Psoas muscle (tissue), 8 donors: ENCODE results near the gene PRRX2. TPM values are rescaled to one million over a fixed set of nuclear protein-coding genes. Genes with fewer than 3 reads are reported as not detected.
"Not testable (repeated sequence)": the region's sequence is repeated elsewhere in the genome, so short reads cannot be mapped to it uniquely, and the experiment has no call there.

Source experiments
- ATAC-seq, 4 donors: fragments of 200-7000 bp; cut with Tn5 transposase; one replicate each; pipeline ENCODE4 v1.9.1; 2020; ENCODE audit warnings: moderate library complexity in 3 of 4, mild to moderate bottlenecking in 2 of 4
- DNase-seq, 2 donors: peaks; one replicate each; pipeline ENCODE4 v3.0.0-alpha.2; 2020
- H3K27ac ChIP-seq: fragments of 200-600 bp; one replicate; pipeline ENCODE4 v1.8.0; 2022
- H3K27me3 ChIP-seq, 3 donors: fragments of 200-600 bp in 1 of 3; one replicate each; pipeline versions ENCODE4 v1.6.1 to v1.8.0; 2013 to 2022; ENCODE audit warnings: low read length in 2 of 3, mild to moderate bottlenecking in 2 of 3, moderate library complexity in 1 of 3; ENCODE audit not compliant: insufficient read depth in 3 of 3
- H3K36me3 ChIP-seq, 2 donors: fragments of 200-600 bp in 1 of 2; one replicate each; pipeline versions ENCODE4 v1.6.1 to v1.8.0; 2013 to 2022; ENCODE audit warnings: low read depth in 1 of 2, mild to moderate bottlenecking in 1 of 2, moderate library complexity in 1 of 2; ENCODE audit not compliant: insufficient read depth in 1 of 2
- H3K4me1 ChIP-seq: fragments of 200-600 bp; one replicate; pipeline ENCODE4 v1.8.0; 2022
- H3K4me3 ChIP-seq: fragments of 200-600 bp; one replicate; pipeline ENCODE4 v1.8.0; 2022; ENCODE audit warnings: mild to moderate bottlenecking
- H3K9me3 ChIP-seq: fragments of 200-600 bp; one replicate; pipeline ENCODE4 v1.8.0; 2022
- WGBS, 3 donors: extraction: QIAGEN DNeasy Blood & Tissue Kit; methylation state at CpG; one replicate each; pipeline versions ENCODE4 v1.1.6 to v1.1.7; 2013; 5-methylcytosine and 5-hydroxymethylcytosine counted together
- intact Hi-C, 2 donors: fragments of 100-400 bp; cut with DNase I; formaldehyde crosslinking; loops; one replicate each; pipeline versions ENCODE4 v1.11.0 to v1.14.2; 2022
- polyA plus RNA-seq, 3 donors: library from polyadenylated mRNA; stranded (reverse); fragments of 200-250 nt; gene quantifications; one replicate each; pipeline ENCODE4 v1.2.3, GENCODE V29; 2013
- total RNA-seq, 4 donors: library from RNA; stranded (reverse); fragmentation: NEBNext Ultra II Directional in 2 of 4; extraction: Animal tissue kit (Norgen Biotek cat#: 25700) in 2 of 4; gene quantifications; one replicate each; pipeline versions ENCODE4 v1.2.1 to v1.2.4, GENCODE V29; 2021 to 2023
- TF ChIP-seq, protein P1 (sequence below): fragments of 200-600 bp; IDR thresholded peaks from one replicate; pipeline ENCODE4 v1.8.0; 2022; ENCODE audit warnings: antibody characterized with exemption
- donor health status: healthy with polysubstance abuse.
- donor health status: DM: no; HTN: no; CAD: no; lungs with moderate emphysema.
- donor health status: Bipolar disorder and iron deficiency.
- donor health status: healthy.
- donor health status: DM: yes; HTN: yes; CAD: no.
- donor health status: DM: no; HTN: no; CAD: no.
- donor health status: DM: no; HTN: no; CAD: no.
- donor health status: DM: yes; HTN: yes; CAD: no.

The PRRX2 gene
- total and polyA plus RNA-seq, 7 donors: 0.03 to 1.1 (median 0.49) TPM

DNA sequence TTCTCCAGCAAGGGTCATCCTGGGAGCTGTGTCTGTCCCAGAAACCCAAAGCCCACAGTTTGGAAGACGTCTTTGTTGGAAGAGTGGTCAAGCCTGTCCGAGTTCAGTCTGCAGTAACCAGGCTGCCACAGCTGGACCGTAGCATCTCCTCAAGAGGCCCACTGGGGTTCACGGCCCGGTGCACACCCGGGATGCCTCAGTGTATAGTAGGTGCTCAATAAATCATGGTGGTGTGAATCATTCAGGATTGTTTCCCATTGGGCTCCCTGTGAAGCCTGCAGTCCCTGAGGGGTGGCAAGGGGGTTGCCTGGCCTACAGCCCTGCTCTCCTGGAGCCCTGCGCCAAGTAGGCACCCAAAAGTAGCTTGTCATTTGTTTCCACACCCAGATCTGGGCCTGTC, 10.3 kb upstream of the PRRX2 start:
- DNase-seq: no peak

GRCh38 chr9:129655696-129656095, 9.8 kb upstream of the PRRX2 start:
- Histone ChIP-seq H3K4me1 (no peaks in the 10 kb centered on the region), H3K27me3 (peaks cover 0 to 4% (median 0%) of the 10 kb centered on the region in 3 donors), H3K36me3 (no peaks in the 10 kb centered on the region), H3K9me3 (no peaks in the 10 kb centered on the region), H3K27ac (no peak overlapping the region), H3K4me3 (no peak overlapping the region)
- DNase-seq: no peak
- intact Hi-C loops: no loop called here
- ATAC-seq: no peak
- WGBS, 3 donors: 72 to 78% (median 76%) methylated on average over 7 of the region's 7 CpGs
- TF ChIP-seq, protein P1, sequence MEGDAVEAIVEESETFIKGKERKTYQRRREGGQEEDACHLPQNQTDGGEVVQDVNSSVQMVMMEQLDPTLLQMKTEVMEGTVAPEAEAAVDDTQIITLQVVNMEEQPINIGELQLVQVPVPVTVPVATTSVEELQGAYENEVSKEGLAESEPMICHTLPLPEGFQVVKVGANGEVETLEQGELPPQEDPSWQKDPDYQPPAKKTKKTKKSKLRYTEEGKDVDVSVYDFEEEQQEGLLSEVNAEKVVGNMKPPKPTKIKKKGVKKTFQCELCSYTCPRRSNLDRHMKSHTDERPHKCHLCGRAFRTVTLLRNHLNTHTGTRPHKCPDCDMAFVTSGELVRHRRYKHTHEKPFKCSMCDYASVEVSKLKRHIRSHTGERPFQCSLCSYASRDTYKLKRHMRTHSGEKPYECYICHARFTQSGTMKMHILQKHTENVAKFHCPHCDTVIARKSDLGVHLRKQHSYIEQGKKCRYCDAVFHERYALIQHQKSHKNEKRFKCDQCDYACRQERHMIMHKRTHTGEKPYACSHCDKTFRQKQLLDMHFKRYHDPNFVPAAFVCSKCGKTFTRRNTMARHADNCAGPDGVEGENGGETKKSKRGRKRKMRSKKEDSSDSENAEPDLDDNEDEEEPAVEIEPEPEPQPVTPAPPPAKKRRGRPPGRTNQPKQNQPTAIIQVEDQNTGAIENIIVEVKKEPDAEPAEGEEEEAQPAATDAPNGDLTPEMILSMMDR: no peak

More for the DNA sequence above, 10.3 kb upstream of the PRRX2 start:
- Histone ChIP-seq H3K4me3 (no peak overlapping the region), H3K9me3 (no peaks in the 10 kb centered on the region), H3K27ac (no peak overlapping the region), H3K36me3 (no peaks in the 10 kb centered on the region), H3K4me1 (no peaks in the 10 kb centered on the region), H3K27me3 (peaks cover 0 to 4% (median 0%) of the 10 kb centered on the region in 3 donors)
- TF ChIP-seq, protein P1: no peak
- 74 to 84% (median 80%) methylated on average over 7 of the region's 7 CpGs for whole genome bisulfite sequencing, 3 donors
- intact Hi-C loops: no loop called here
- ATAC-seq: no peak

DNA sequence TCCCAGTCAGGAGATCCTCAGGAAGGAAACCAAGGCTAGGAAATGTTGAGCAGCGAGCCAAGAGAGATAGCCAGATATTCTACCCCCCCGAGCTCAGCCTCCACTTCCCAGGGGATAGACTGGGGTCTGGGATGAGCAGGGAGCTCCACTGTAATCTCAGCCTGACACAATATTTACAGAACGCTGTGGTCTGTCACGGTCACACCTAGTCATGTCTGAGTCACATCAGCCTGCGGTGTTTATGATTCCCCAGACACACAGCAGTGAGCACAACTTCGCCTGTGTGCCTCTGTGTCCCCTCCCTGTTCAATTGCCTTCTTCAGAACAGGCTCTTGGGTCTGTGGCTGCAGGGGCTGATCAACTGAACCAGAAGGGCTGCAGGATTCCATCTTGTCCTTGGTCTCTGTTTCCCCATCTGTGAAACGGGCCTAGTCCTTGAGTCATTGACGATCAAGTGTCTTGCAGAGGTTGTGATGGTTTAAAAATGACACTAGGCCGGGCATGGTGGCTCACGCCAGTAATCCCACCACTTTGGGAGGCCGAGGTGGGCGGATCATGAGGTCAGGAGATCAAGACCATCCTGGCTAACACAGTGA, 8.6 kb upstream of the PRRX2 start:
- TF ChIP-seq, protein P1: no peak
- ATAC-seq: no peak
- DNase-seq: no peak
- Histone ChIP-seq H3K27me3 (peaks cover 0 to 10% (median 0%) of the 10 kb centered on the region in 3 donors), H3K27ac (no peak overlapping the region), H3K9me3 (no peaks in the 10 kb centered on the region), H3K4me1 (no peaks in the 10 kb centered on the region), H3K4me3 (no peak overlapping the region), H3K36me3 (no peaks in the 10 kb centered on the region)
- 58 to 69% (median 63%) methylated on average over 12 of the region's 12 CpGs for WGBS, 3 donors
- intact Hi-C loops: no loop called here

- intact Hi-C loops: no loop called here
- Histone ChIP-seq H3K27ac (no peak overlapping the region), H3K4me1 (no peaks in the 10 kb centered on the region), H3K27me3 (peaks cover 0 to 34% (median 10%) of the 10 kb centered on the region in 3 donors), H3K4me3 (no peak overlapping the region), H3K36me3 (no peaks in the 10 kb centered on the region), H3K9me3 (no peaks in the 10 kb centered on the region)
- ATAC-seq (no peak), DNase-seq (no peak)
- TF ChIP-seq, protein P1: no peak
- 68 to 74% (median 68%) methylated on average over 2 of the region's 2 CpGs for WGBS, 3 donors
Measured at GRCh38 chr9:129661029-129661428, 4.4 kb upstream of the PRRX2 start.

DNA sequence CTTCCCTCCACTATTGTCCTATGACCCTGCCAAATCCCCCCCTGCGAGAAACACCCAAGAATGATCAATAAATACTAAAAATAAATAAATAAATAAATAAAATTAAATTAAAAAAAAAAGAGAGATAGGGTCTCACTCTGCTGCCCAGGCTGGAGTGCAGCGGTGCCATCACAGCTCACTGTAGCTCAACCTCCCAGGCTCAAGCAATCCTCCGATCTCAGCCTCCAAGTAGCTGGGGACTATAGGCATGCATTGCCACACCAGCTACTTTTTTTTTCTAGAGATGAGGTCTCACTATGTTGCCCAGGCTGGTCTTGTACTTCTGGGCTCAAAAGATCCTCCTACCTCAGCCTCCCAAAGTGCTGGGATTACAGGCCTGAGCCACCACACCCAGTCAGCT, 3.2 kb upstream of the PRRX2 start:
- H3K9me3 ChIP-seq, H3K36me3 ChIP-seq, H3K4me1 ChIP-seq, H3K27ac ChIP-seq, ATAC-seq, H3K4me3 ChIP-seq, DNase-seq, intact Hi-C loops: not testable (repeated sequence)
- H3K27me3 ChIP-seq: peaks cover 0 to 46% (median 13%) of the 10 kb centered on the region in 3 donors
- WGBS, 3 donors: 56 to 75% (median 57%) methylated on average over 3 of the region's 3 CpGs
